Aorta (tissue), 5 donors: Measurements from ENCODE around the gene FTH1. TPM values are rescaled to one million over a fixed set of nuclear protein-coding genes. Genes with fewer than 3 reads are reported as not detected.
"Not testable (repeated sequence)": the region's sequence is repeated elsewhere in the genome, so short reads cannot be mapped to it uniquely, and the experiment has no call there.

Experiments
- ATAC-seq: fragments of 200-7000 bp; cut with Tn5 transposase; one replicate; pipeline ENCODE4 v1.9.1; 2022; ENCODE audit warnings: moderate library complexity; ENCODE audit not compliant: low FRiP score
- DNase-seq, 2 donors: peaks; one replicate each; pipeline ENCODE4 v3.0.0-alpha.2; 2020
- H3K27ac ChIP-seq, 2 donors: one replicate each; pipeline ENCODE4 v1.5.1; 2013; ENCODE audit warnings: low read length in 2 of 2, mild to moderate bottlenecking in 2 of 2, moderate library complexity in 2 of 2, control low read depth in 1 of 2, inconsistent platforms in 1 of 2, low read depth in 1 of 2
- H3K27me3 ChIP-seq, 2 donors: one replicate each; pipeline ENCODE4 v1.6.1; 2013; ENCODE audit warnings: control low read depth in 1 of 2, low read length in 1 of 2, mild to moderate bottlenecking in 1 of 2, moderate library complexity in 1 of 2; ENCODE audit not compliant: insufficient read depth in 2 of 2, control insufficient read depth in 1 of 2
- H3K36me3 ChIP-seq, 2 donors: one replicate each; pipeline ENCODE4 v1.6.1; 2013; ENCODE audit warnings: control low read depth in 1 of 2, low read length in 1 of 2, mild to moderate bottlenecking in 1 of 2; ENCODE audit not compliant: insufficient read depth in 2 of 2, control insufficient read depth in 1 of 2
- H3K4me1 ChIP-seq, 2 donors: one replicate each; pipeline ENCODE4 v1.6.1; 2013; ENCODE audit warnings: low read length in 2 of 2, control low read depth in 1 of 2, mild to moderate bottlenecking in 1 of 2, moderate library complexity in 1 of 2; ENCODE audit not compliant: insufficient read depth in 2 of 2, control insufficient read depth in 1 of 2
- H3K4me3 ChIP-seq, 2 donors: one replicate each; pipeline ENCODE4 v1.5.1; 2013; ENCODE audit warnings: low read length in 2 of 2, control low read depth in 1 of 2, mild to moderate bottlenecking in 1 of 2
- H3K9me3 ChIP-seq: one replicate; pipeline ENCODE4 v1.6.1; 2013; ENCODE audit warnings: mild to moderate bottlenecking, low read length; ENCODE audit not compliant: control insufficient read depth
- WGBS, 2 donors: extraction: QIAGEN DNeasy Blood & Tissue Kit; methylation state at CpG; one replicate each; pipeline ENCODE4 v1.1.7; 2013; 5-methylcytosine and 5-hydroxymethylcytosine counted together
- intact Hi-C, 2 donors: fragments of 100-400 bp; cut with DNase I; formaldehyde crosslinking; loops; one replicate each; pipeline versions ENCODE4 v1.14.2 to v1.15.0; 2022
- polyA plus RNA-seq, 2 donors: library from polyadenylated mRNA; stranded (reverse); fragments of 200-250 nt; gene quantifications; one replicate each; pipeline ENCODE4 v1.2.3, GENCODE V29; 2013
- total RNA-seq, 2 donors: library from RNA; stranded (reverse); fragmentation: NEBNext Ultra II Directional; extraction: Animal tissue kit (Norgen Biotek cat#: 25700); gene quantifications; one replicate each; pipeline ENCODE4 v1.2.1, GENCODE V29; 2021
- donor health status: healthy with polysubstance abuse.
- donor health status: Bipolar disorder and iron deficiency.
- donor health status: DM: no; HTN: no; CAD: no.
- donor health status: DM: no; HTN: no; CAD: no.
- donor health status: DM: yes; HTN: yes; CAD: no.

FTH1 gene
- total and polyA plus RNA-seq, 4 donors: 2,602 to 9,506 (median 3,930) TPM

DNA sequence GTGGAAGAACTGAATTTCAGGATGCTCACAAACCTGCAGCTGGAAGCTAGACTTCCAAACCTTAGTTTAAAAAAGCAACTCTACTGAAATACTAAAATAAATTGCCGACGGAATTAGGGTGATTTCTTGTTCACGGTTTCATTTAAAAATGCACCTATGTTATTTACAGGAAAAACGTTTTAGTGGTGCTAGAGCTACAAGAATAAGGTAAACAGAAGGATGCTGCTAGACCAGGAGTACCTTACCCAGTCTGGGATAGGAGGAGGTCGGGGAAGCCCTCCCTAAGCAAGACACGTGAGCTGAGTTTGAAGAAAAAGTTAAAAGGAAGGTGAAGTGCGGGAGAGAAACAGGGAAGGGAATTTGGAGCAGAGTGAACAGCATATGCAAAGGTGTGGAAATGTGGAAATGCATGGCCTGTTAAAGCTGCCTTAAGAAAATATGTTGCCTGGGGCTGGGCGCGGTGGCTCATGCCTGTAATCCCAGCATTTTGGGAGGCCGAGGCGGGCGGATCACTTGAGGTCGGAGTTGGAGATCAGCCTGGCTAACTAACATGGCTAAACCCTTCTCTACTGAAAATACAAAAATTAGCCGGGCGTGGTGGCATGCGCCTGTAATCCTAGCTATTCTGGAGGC, 1.4 kb upstream of the FTH1 start:
- DNase-seq (peak; percentile 22 to 26), ATAC-seq (no peak)
- Histone ChIP-seq H3K36me3 (no peaks in the 10 kb centered on the region), H3K27ac (peak overlapping the region in 1 of 2 donors; percentile 96), H3K9me3 (no peaks in the 10 kb centered on the region), H3K27me3 (no peaks in the 10 kb centered on the region), H3K4me1 (peaks cover 0 to 3% of the 10 kb centered on the region in 2 donors), H3K4me3 (no peak overlapping the region)
- WGBS, 2 donors: 90 to 92% methylated on average over 16 of the region's 16 CpGs
- intact Hi-C loops: loop anchor here (5.0 to 10.0 kb wide), 4 partner anchors 38 to 154 kb away; partner anchors contain the start of gene FADS1 (in 2 of the 2)

- WGBS, 2 donors: 11 to 12% methylated on average over 51 to 53 of the region's 53 CpGs
- H3K27ac ChIP-seq: peak overlapping the region; percentile 49 to 96
- no peak for ATAC-seq
- H3K4me3 ChIP-seq: peak overlapping the region; percentile 46 to 79
- intact Hi-C loops: loop anchor here (5.0 to 10.0 kb wide), 4 partner anchors 39 to 153 kb away; partner anchors contain the start of gene FADS1 (in 2 of the 2)
- peak; percentile 80 to 88 for DNase-seq
- no peaks in the 10 kb centered on the region for H3K36me3 ChIP-seq
- no peaks in the 10 kb centered on the region for H3K4me1 ChIP-seq
- H3K27me3 ChIP-seq: no peaks in the 10 kb centered on the region
- no peaks in the 10 kb centered on the region for H3K9me3 ChIP-seq
These were observed 707 bp upstream of the FTH1 start for GRCh38 chr11:61967924-61968757.

- Histone ChIP-seq H3K27me3 (no peaks in the 10 kb centered on the region), H3K4me1 (no peaks in the 10 kb centered on the region), H3K36me3 (no peaks in the 10 kb centered on the region), H3K4me3 (peak overlapping the region; percentile 87 to 96), H3K27ac (peak overlapping the region in 1 of 2 donors; percentile 89), H3K9me3 (no peaks in the 10 kb centered on the region)
- no peak for ATAC-seq
- 0% methylated on average over 13 of the region's 13 CpGs for WGBS, 2 donors
- intact Hi-C loops: loop anchor here (5.0 to 10.0 kb wide), 4 partner anchors 41 to 152 kb away; partner anchors contain the start of gene FADS1 (in 2 of the 2)
- DNase-seq: peak; percentile 57 to 74
These were observed 709 bp downstream of the FTH1 start for GRCh38 chr11:61966734-61967115.

GRCh38 chr11:61964666-61965271, 2.7 kb downstream of the FTH1 start:
- ATAC-seq, H3K36me3 ChIP-seq, H3K27ac ChIP-seq, H3K4me1 ChIP-seq, H3K9me3 ChIP-seq, H3K27me3 ChIP-seq: not testable (repeated sequence)
- intact Hi-C loops: loop anchor here (5.0 to 10.0 kb wide), 4 partner anchors 43 to 150 kb away; partner anchors contain the start of gene FADS1 (in 2 of the 2)
- WGBS, 2 donors: 71 to 74% methylated on average over 9 of the region's 9 CpGs
- H3K4me3 ChIP-seq: peak overlapping the region; percentile 87 to 96
- peak; percentile 57 to 72 for DNase-seq

DNA sequence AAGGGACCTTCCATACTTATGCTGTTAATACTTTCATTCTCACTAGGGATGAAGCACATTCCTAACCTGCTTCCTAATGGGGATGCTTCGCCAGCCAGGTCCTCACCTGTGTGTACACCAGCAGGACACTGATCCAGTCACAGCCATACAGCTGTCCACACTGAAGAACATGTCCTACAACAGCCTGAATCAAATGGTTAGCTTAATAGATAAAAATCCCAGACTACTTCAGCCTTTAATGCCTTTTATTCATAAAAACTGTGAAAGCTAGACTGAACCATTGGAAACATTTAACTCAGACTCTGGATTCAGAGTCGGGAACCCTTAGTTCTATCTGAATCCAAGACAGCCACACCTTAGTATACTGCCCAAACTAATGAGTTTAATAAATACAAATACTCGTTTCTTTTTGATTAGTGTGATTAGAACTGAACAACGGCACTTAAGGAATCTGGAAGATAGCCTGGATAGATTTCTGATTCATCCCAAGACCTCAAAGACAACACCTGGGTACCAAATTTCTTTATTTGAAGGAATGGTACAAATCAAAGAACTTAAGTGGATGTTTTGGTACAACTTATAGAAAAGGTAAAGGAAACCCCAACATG, 3.3 kb downstream of the FTH1 start:
- H3K4me1 ChIP-seq: no peaks in the 10 kb centered on the region
- intact Hi-C loops: loop anchor here in 1 of 2 donors (10.0 kb wide), 1 partner anchor 149 kb away; the partner anchor contains the start of gene FADS1
- H3K27ac ChIP-seq: no peak overlapping the region
- no peak for DNase-seq
- H3K36me3 ChIP-seq: no peaks in the 10 kb centered on the region
- H3K4me3 ChIP-seq: no peak overlapping the region
- ATAC-seq: no peak
- H3K9me3 ChIP-seq: no peaks in the 10 kb centered on the region
- 77 to 79% methylated on average over 4 of the region's 4 CpGs for WGBS, 2 donors
- H3K27me3 ChIP-seq: no peaks in the 10 kb centered on the region

- ATAC-seq (no peak), DNase-seq (peak; percentile 60 to 71)
- Histone ChIP-seq H3K4me3 (no peak overlapping the region), H3K9me3 (no peaks in the 10 kb centered on the region), H3K36me3 (no peaks in the 10 kb centered on the region), H3K4me1 (no peaks in the 10 kb centered on the region), H3K27me3 (no peaks in the 10 kb centered on the region), H3K27ac (no peak overlapping the region)
- WGBS, 2 donors: 47% methylated on average over 10 of the region's 10 CpGs
- intact Hi-C loops: loop anchor here in 1 of 2 donors (10.0 kb wide), 1 partner anchor 149 kb away; the partner anchor contains the start of gene FADS1
These were observed 4.0 kb downstream of the FTH1 start for GRCh38 chr11:61963282-61964057.

DNA sequence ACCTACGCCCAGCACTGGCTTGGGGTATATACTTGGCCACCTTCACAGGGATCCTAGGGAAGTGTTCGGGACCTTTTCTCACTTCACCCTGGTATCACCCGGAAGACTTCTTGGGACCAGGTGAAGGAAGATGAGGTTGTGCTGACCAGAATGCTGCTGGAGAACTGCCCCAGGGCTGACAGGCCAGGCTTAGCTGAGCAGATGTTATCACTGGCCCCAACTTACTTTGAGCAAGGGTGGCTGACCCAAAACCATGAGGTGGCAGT, 4.5 kb downstream of the FTH1 start:
- H3K27ac ChIP-seq: no peak overlapping the region
- WGBS, 2 donors: 80 to 86% methylated on average over 3 of the region's 3 CpGs
- no peak for ATAC-seq
- H3K4me3 ChIP-seq: no peak overlapping the region
- no peaks in the 10 kb centered on the region for H3K4me1 ChIP-seq
- intact Hi-C loops: loop anchor here in 1 of 2 donors (10.0 kb wide), 1 partner anchor 148 kb away; the partner anchor contains the start of gene FADS1
- no peaks in the 10 kb centered on the region for H3K9me3 ChIP-seq
- H3K36me3 ChIP-seq: no peaks in the 10 kb centered on the region
- H3K27me3 ChIP-seq: no peaks in the 10 kb centered on the region
- DNase-seq: peak; percentile 63 to 75
